ENCODE measurements around the gene EDIL3.

- TF ChIP-seq MYC (IDR thresholded peaks at IDR 0.05; ENCODE audit: low read depth, low read length) (no peak), CTCF (IDR thresholded peaks at IDR 0.05; ENCODE audit: extremely low read depth in 1 of 2, insufficient read depth in 1 of 2, low read depth in 1 of 2, low read length in 2 of 2) (no peak), POLR2A (IDR thresholded peaks at IDR 0.05; ENCODE audit: low read depth, low read length) (no peak), MAX (IDR thresholded peaks at IDR 0.05; ENCODE audit: insufficient read depth, insufficient read length) (no peak), EZH2 (IDR thresholded peaks at IDR 0.05; ENCODE audit: borderline replicate concordance, low read depth, low read length, severe bottlenecking) (no peak), POLR2AphosphoS5 (IDR thresholded peaks at IDR 0.05; ENCODE audit: insufficient read depth, low read depth, low read length) (no peak), GATA2 (IDR thresholded peaks at IDR 0.05; ENCODE audit: insufficient read depth, insufficient read length, low read depth, low read length) (no peak)
These were observed 247.1 kb downstream of the EDIL3 start for GRCh38 chr5:84137541-84137940.
